GOT3 (cell line): Measurements from ENCODE around the gene CAPRIN2.

Source experiments
- DNase-seq: peaks from one replicate; lab custom pipeline; 2025; ENCODE audit warnings: mixed read lengths; lab: John Stamatoyannopoulos, UW

The CAPRIN2 gene

GRCh38 chr12:30698346-30698745, 56.4 kb downstream of the CAPRIN2 start:
- no peak for DNase-seq

- no peak for DNase-seq
Observed at GRCh38 chr12:30696943-30697342, 57.8 kb downstream of the CAPRIN2 start.

GRCh38 chr12:30696486-30696885, 58.3 kb downstream of the CAPRIN2 start:
- no peak for DNase-seq

GRCh38 chr12:30696103-30696408, 58.7 kb downstream of the CAPRIN2 start:
- no peak for DNase-seq

GRCh38 chr12:30695199-30696102, 59.3 kb downstream of the CAPRIN2 start, which contains the start of gene IPO8:
Gene IPO8, minus strand, starts transcription at chr12:30695869. Its CDS starts 222 bp downstream, at chr12:30695647.
- peak; percentile 57 for DNase-seq

GRCh38 chr12:30694412-30695198, 60.1 kb downstream of the CAPRIN2 start:
- DNase-seq, result no peak

GRCh38 chr12:30692470-30692869, 62.3 kb downstream of the CAPRIN2 start:
- DNase-seq, result no peak

- no peak for DNase-seq
Observed at GRCh38 chr12:30691122-30691879, 63.5 kb downstream of the CAPRIN2 start.

GRCh38 chr12:30687265-30687986, 67.3 kb downstream of the CAPRIN2 start:
- DNase-seq, result no peak

GRCh38 chr12:30679241-30679640, 75.5 kb downstream of the CAPRIN2 start:
- DNase-seq, result no peak

GRCh38 chr12:30678221-30678620, 76.5 kb downstream of the CAPRIN2 start:
- DNase-seq, result no peak

GRCh38 chr12:30661210-30661609, 93.5 kb downstream of the CAPRIN2 start:
- DNase-seq, result no peak
